DND-41 (cell line): Measurements from ENCODE around the gene ECI1.
A peak's percentile ranks its signal among the peaks of the same experiment; 100 is the strongest.

Source experiments
- ATAC-seq: fragments of 200-7000 bp; cut with Tn5 transposase; 3 replicates; pipeline ENCODE4 v1.9.1; 2021; ENCODE audit warnings: low read depth; ENCODE audit not compliant: insufficient read depth
- DNase-seq: peaks from one replicate; pipeline ENCODE4 v3.0.0-alpha.2; 2020
- H2AFZ ChIP-seq: 2 replicates; pipeline ENCODE4 v1.6.0; 2012; ENCODE audit warnings: low read depth, low read length
- H3K27ac ChIP-seq: 2 replicates; pipeline ENCODE4 v1.5.1; 2012; ENCODE audit warnings: low read length, inconsistent platforms
- H3K27me3 ChIP-seq: fragments of 200-600 bp; sonication (generic); 2 replicates; pipeline ENCODE4 v1.6.0; 2012; ENCODE audit warnings: low read length, mild to moderate bottlenecking, inconsistent platforms; ENCODE audit not compliant: insufficient read depth, poor library complexity
- H3K36me3 ChIP-seq: 2 replicates; pipeline ENCODE4 v1.5.1; 2012; ENCODE audit warnings: low read length, inconsistent platforms; ENCODE audit not compliant: insufficient read depth
- H3K4me1 ChIP-seq: 2 replicates; pipeline ENCODE4 v1.5.1; 2012; ENCODE audit warnings: mild to moderate bottlenecking, low read length; ENCODE audit not compliant: insufficient read depth
- H3K4me2 ChIP-seq: 2 replicates; pipeline ENCODE4 v1.6.0; 2012; ENCODE audit warnings: mild to moderate bottlenecking, moderate library complexity, low read length, inconsistent platforms; ENCODE audit not compliant: insufficient read depth
- H3K4me3 ChIP-seq, 2 experiments: fragments of 200-600 bp in 1 of 2; shearing (Covaris generic) in 1 of 2; 2 replicates each; pipeline ENCODE4 v1.5.1; 2012 to 2016; ENCODE audit warnings: inconsistent platforms in 2 of 2, low read length in 2 of 2, mild to moderate bottlenecking in 2 of 2, low read depth in 1 of 2, moderate library complexity in 1 of 2
- H3K79me2 ChIP-seq: 2 replicates; pipeline ENCODE4 v1.6.0; 2012; ENCODE audit warnings: low read length, inconsistent platforms; ENCODE audit not compliant: insufficient read depth
- H3K9ac ChIP-seq: 2 replicates; pipeline ENCODE4 v1.6.0; 2012; ENCODE audit warnings: low read depth, mild to moderate bottlenecking, inconsistent platforms, low read length, moderate library complexity
- H3K9me3 ChIP-seq: 2 replicates; pipeline ENCODE4 v1.5.1; 2012; ENCODE audit warnings: low read length, moderate library complexity, mild to moderate bottlenecking, inconsistent platforms; ENCODE audit not compliant: insufficient read depth, severe bottlenecking
- H4K20me1 ChIP-seq: 2 replicates; pipeline ENCODE4 v1.6.0; 2012; ENCODE audit warnings: low read length; ENCODE audit not compliant: insufficient read depth
- EZH2 ChIP-seq: IDR thresholded peaks from 3 replicates; pipeline ENCODE4 v1.6.1; 2012; ENCODE audit warnings: borderline replicate concordance, low read depth, mild to moderate bottlenecking, moderate library complexity, low read length, inconsistent platforms; ENCODE audit not compliant: severe bottlenecking
- TF ChIP-seq, protein P1 (sequence below): IDR thresholded peaks from 2 replicates; pipeline ENCODE4 v1.5.1; 2012; ENCODE audit warnings: borderline replicate concordance, low read length, moderate library complexity, mild to moderate bottlenecking; ENCODE audit not compliant: poor library complexity, severe bottlenecking; ENCODE audit errors: extremely low read depth

Gene ECI1

DNA sequence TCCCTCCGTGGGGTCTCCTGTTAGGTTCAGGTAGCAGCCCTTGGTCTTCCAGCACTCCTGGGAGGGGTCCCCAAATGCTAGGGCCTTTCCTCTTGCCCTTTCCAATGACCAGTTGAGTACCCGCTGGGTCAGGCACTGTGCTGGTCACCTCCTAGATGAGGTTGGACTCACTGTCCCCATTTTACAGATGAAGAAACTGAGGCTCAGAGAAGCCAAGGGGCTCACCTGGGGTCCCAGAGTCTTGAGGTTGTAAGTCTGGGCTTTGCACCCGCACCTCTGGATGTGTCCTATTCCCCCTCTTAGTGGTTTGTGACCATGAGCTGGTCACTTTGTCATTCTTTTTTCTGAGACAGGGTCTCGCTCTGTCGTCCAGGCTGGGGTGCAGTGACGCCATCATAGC, 53.6 kb downstream of the ECI1 start:
- DNase-seq (no peak), ATAC-seq (no peak)
- H3K36me3 ChIP-seq: no peaks in the 10 kb centered on the region
- H3K79me2 ChIP-seq: no peaks in the 10 kb centered on the region
- H3K4me2 ChIP-seq: no peak overlapping the region
- peaks cover 49% of the 10 kb centered on the region for H3K27me3 ChIP-seq
- no peak overlapping the region for H3K27ac ChIP-seq
- TF ChIP-seq, protein P1, sequence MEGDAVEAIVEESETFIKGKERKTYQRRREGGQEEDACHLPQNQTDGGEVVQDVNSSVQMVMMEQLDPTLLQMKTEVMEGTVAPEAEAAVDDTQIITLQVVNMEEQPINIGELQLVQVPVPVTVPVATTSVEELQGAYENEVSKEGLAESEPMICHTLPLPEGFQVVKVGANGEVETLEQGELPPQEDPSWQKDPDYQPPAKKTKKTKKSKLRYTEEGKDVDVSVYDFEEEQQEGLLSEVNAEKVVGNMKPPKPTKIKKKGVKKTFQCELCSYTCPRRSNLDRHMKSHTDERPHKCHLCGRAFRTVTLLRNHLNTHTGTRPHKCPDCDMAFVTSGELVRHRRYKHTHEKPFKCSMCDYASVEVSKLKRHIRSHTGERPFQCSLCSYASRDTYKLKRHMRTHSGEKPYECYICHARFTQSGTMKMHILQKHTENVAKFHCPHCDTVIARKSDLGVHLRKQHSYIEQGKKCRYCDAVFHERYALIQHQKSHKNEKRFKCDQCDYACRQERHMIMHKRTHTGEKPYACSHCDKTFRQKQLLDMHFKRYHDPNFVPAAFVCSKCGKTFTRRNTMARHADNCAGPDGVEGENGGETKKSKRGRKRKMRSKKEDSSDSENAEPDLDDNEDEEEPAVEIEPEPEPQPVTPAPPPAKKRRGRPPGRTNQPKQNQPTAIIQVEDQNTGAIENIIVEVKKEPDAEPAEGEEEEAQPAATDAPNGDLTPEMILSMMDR: no peak
- TF ChIP-seq EZH2: no peak
- no peak overlapping the region for H3K9ac ChIP-seq
- H3K4me1 ChIP-seq: peaks cover 12% of the 10 kb centered on the region
- no peak overlapping the region for H2AFZ ChIP-seq
- peaks cover 16% of the 10 kb centered on the region for H4K20me1 ChIP-seq
- H3K9me3 ChIP-seq: no peaks in the 10 kb centered on the region
- H3K4me3 ChIP-seq: no peak overlapping the region

DNA sequence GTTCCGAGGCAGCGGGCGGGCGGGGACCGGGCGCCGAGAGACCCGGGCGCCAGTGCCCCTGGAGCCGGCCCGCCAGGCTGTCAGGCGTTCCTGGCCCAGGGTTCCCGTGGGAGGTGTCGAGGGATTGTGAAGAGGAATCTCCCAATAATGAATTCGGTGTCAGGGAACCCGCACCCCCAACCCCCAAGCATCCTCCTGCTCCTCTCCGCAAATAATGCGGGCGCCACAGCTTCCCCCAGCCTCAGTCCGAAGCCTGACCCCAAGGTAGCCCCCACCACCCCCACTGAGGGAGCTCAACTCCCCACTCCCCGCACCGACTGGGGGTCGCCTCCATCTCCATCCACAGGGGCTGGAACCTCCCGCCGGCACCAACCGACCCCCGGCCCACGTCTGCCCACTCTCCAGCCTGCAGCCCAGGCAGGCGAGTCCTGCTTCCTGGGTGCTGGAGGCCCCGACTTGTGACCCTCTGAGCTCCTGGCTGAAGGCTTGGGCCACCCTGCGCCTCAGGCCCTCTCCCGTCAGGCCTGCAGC, 54.3 kb downstream of the ECI1 start:
- no peak for ATAC-seq
- H3K9ac ChIP-seq: no peak overlapping the region
- no peak for TF ChIP-seq EZH2
- TF ChIP-seq, protein P1: no peak
- no peak overlapping the region for H3K27ac ChIP-seq
- H3K79me2 ChIP-seq: no peaks in the 10 kb centered on the region
- H3K4me3 ChIP-seq: no peak overlapping the region
- H3K4me2 ChIP-seq: no peak overlapping the region
- peaks cover 49% of the 10 kb centered on the region for H3K27me3 ChIP-seq
- peaks cover 12% of the 10 kb centered on the region for H3K4me1 ChIP-seq
- peaks cover 16% of the 10 kb centered on the region for H4K20me1 ChIP-seq
- no peaks in the 10 kb centered on the region for H3K36me3 ChIP-seq
- no peak for DNase-seq
- H3K9me3 ChIP-seq: no peaks in the 10 kb centered on the region
- H2AFZ ChIP-seq: no peak overlapping the region

DNA sequence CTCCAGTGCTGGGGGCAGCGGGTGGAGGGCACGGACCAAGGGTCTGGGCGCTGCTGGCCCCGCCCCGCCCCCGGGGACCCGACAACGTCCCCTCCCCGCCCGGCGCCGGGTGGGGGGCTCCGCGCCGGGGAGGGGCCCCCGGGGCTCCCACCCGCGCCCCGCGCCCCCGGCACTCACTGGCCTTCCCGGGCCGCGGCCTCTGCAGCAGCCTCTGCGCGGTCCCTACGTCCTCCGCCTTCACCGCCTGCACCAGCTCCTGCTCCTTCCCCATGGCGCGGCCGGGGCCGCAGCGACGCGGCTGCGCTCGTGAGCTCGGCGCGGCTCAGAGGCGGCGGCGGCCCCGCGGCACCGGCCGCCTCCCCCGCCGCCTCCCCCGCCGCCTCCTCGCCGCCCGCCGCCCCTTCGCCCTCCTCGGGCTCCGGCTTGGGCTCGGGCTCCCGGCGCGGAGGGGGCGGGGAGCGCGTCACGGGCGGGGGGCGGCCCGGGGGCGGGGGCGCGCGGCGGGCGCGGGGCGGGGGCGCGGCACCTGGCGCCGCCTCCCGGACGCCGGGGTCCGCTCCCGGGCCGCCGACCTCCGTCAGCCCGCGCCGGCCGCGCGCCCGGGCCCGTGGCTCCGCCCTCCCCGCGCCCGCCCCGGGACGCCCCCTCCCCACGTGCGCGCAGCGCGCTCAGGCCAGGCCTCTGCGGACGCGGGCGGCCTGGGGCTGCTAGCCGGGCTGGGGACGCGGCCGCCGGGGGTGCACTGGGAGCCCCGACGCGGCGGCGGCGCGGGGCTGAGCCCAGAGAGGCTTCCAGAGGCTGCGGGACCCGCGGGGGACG, 55.0 kb downstream of the ECI1 start, which contains the start of gene CASKIN1:
CASKIN1 (minus strand) TSS at position 444 of the 819 bp plus-strand sequence; CDS start at position 271, 173 bp downstream.
- Histone ChIP-seq H3K36me3 (no peaks in the 10 kb centered on the region), H2AFZ (no peak within 1 kb of the TSS), H4K20me1 (peaks cover 16% of the 10 kb centered on the region), H3K4me3 (peak within 1 kb of the TSS in 1 of 2 experiments; percentile 51; a peak in 2 of 4 replicates), H3K27me3 (peaks cover 49% of the 10 kb centered on the region), H3K27ac (no peak within 1 kb of the TSS), H3K9me3 (no peaks in the 10 kb centered on the region), H3K4me2 (peak within 1 kb of the TSS; percentile 69), H3K79me2 (no peaks in the 10 kb centered on the region), H3K9ac (peak within 1 kb of the TSS; percentile 45; the same call in 1 of the 2 replicates), H3K4me1 (peaks cover 12% of the 10 kb centered on the region)
- peak; percentile 66 for ATAC-seq
- TF ChIP-seq, protein P1: no peak
- TF ChIP-seq EZH2: no peak
- DNase-seq: no peak
